Activated gamma-delta T cell treated with Interleukin-2 at 50 U/mL for 16 hours (primary cell): ENCODE data around the gene AFAP1L2.

ENCODE experiments used
- DNase-seq: peaks from one replicate; pipeline ENCODE4 v3.0.0-alpha.2; 2020

The AFAP1L2 gene

GRCh38 chr10:114283535-114284234 lies 120.6 kb downstream of the AFAP1L2 start:
- DNase-seq = no peak

GRCh38 chr10:114283091-114283490 lies 121.2 kb downstream of the AFAP1L2 start:
- DNase-seq = no peak

- no peak for DNase-seq
These were observed 121.8 kb downstream of the AFAP1L2 start for GRCh38 chr10:114282526-114282925.

GRCh38 chr10:114281461-114281860 lies 122.8 kb downstream of the AFAP1L2 start:
- no peak for DNase-seq

DNA sequence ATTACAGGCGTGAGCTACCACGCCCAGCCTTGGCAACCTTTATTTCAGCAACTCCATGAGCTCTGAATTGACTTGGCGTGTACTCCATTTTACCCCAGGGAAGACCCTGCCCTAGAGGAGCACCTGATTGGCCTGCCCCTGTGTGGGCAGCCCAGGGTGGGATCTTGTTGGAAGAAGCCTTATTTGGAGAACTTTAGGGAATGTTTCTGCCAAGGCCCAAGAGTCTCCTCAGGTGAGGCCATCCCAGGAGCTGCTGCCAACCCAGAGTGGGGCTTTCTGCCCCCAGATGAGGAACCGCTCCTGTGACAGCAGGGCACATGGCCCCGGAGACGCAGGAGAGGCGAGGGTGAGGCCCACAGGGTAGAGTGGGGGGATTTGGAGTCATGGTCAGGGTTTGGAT lies 123.3 kb downstream of the AFAP1L2 start:
- no peak for DNase-seq

DNA sequence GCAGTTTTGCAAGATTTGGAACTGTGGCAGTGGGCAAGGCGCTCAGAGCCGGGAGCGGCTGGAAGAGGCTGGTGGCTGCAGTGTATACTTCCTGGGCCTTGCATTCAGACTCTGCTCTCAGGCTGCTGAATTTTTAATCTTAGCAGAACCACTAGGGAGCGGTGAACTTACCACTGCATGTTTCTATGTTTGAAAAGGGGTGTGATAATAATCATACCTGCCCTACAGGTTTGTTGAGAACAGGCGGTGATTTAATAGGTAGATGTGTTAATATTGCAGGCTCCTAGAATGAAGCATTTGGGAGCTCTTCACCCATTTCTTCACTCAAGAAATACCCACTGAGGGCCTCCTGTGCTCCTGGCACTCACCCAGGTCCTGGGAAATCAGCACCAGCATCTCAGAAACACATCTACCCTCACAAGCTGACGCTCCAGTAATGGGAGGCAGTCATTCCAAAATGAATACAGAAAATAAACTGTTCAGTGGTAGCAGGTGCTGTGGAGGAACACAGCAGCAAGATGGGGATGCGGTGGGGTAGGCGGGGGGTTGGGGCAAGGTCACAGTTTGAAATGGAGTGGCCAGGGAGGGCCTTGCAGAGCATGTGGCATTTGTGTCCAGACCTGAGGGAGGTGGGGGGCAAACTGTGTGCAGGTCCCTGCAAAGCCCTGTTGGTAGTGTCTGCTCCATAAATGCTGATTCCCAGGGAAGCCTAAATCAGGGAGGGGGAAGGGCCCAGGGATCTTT lies 124.2 kb downstream of the AFAP1L2 start:
- no peak for DNase-seq

DNA sequence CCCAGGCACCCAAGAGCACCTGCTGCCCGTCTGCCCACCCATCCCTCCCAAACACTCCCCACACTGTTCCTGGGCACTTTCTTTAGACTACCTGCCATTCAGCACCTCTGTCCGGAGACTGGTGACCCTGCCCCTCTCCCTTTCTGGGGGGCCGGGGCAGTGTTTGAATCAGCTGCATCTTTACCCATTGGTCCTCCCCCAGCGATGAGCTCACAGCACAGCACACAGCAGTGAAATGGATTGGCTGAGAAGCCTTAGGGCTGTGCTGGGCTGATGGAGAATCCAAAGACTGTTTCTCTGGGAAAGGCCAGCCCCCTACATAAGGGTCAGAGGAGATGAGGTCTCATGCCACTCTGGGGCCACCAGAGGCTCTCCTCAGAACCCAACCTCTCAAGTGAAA lies 125.0 kb downstream of the AFAP1L2 start:
- DNase-seq = no peak

DNA sequence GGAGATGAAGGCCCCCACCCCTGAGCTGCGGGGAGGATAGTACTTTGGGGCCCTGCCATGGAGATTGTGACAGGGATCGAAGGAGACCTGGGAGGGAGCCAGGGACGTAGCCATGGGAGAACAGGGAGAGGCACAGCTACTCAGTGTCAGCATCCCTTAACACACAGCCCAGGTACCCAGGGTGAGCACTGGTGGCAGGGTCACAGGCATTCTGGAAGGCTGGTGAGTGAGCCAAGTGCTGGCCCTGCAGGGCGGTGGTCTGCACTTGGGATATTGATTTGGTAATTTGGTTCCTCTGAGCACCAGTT lies 125.5 kb downstream of the AFAP1L2 start:
- no peak for DNase-seq

GRCh38 chr10:114278140-114278883 lies 126.0 kb downstream of the AFAP1L2 start:
- no peak for DNase-seq

GRCh38 chr10:114276671-114277070 lies 127.6 kb downstream of the AFAP1L2 start:
- no peak for DNase-seq

DNA sequence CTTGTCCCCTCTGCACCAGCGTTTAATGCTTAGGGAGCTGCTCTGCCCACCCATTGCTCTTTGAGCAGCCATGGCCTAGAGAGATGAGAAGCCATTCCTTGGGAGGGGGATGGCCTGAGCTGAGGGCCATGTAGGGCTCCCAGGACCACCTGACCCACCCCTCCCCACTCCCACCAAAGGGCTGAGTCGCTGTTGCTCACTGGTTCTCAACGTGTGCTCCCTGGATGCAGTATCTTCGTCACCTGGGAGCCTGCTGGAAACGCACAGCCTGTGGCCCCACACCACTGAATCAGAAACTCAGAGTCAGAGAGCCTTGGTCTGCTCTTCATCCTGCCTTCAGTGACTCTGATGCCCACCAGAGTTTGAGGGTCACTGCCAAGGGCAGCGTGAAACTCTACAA lies 128.2 kb downstream of the AFAP1L2 start:
- DNase-seq = no peak

DNA sequence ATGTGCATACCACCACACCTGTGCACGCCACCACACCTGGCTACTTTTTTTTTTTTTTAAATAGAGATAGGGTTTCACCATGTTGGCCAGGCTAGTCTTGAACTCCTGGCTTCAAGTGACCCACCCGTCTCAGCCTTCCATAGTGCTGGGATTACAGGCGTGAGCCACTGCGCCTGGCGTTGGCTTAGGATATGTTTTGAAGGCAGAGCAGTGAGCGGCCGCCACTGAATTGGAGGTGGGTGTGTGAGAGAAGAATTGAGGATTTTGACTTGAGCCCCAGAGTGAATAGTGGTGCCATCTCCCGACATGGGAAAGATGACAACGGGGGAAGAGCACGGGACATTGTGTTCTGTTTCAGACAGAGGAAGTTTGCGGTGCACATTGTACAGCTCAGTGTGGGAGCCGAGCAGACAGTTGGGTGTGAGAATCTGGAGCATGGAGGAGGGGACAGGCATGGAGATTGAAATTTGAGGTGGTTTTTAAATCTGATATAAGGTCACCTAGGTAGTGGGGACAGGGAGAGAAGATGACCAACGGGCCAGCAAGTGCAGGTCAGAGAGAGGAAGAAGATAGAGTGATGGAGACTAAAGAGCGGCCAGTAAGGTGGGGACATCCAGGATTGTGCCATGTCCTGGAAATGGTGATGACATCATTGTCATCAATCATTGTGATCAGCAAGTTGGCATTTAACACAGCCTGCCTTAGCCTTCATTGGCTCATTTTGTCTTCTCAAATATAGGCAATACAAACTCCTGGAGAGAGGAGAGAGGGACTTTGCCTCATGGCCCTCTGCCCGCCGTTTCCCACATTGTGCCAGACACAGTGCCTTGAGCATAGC lies 129.5 kb downstream of the AFAP1L2 start:
- DNase-seq = no peak

- DNase-seq = no peak
These were observed 130.4 kb downstream of the AFAP1L2 start for GRCh38 chr10:114273910-114274309.

DNA sequence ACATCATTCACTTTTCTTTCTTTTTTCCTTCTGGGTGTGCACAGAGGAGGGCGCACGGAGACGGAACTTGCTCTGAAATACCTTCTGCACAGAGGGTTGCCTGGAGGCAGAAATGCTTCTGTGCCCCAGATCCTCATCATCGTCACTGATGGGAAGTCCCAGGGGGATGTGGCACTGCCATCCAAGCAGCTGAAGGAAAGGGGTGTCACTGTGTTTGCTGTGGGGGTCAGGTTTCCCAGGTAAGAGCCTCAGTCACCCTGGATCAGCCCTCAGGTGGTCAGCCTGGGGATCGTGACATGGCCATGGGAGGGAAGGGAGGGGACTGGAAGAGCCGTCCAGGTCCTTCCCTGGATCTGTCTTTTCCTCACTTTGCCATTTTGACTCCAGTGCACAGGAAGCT lies 131.6 kb downstream of the AFAP1L2 start:
- no peak for DNase-seq

DNA sequence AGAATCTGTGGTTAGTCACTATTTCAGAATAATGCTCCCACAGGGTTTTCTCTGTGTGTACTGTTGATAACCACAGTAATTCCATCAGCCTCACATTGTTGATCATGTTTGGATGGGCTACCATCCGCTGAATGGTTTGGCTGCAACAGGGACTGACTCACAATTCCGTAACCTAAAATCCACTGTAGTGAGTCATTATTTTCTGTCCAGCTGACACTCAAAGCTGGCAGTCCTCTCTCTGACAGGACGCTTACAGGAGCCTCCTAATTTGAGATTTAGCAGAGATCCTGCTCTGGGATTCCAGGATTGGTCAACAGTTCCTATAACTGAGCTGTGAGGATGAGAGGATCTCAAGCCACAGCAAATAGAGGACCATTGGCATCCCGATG lies 132.5 kb downstream of the AFAP1L2 start:
- DNase-seq = no peak

- DNase-seq = no peak
These were observed 133.1 kb downstream of the AFAP1L2 start for GRCh38 chr10:114271075-114271778.

GRCh38 chr10:114266521-114266920 lies 137.8 kb downstream of the AFAP1L2 start:
- DNase-seq = no peak

GRCh38 chr10:114265392-114266053 lies 138.8 kb downstream of the AFAP1L2 start:
- DNase-seq = no peak

GRCh38 chr10:114262496-114262895 lies 141.8 kb downstream of the AFAP1L2 start:
- no peak for DNase-seq

DNA sequence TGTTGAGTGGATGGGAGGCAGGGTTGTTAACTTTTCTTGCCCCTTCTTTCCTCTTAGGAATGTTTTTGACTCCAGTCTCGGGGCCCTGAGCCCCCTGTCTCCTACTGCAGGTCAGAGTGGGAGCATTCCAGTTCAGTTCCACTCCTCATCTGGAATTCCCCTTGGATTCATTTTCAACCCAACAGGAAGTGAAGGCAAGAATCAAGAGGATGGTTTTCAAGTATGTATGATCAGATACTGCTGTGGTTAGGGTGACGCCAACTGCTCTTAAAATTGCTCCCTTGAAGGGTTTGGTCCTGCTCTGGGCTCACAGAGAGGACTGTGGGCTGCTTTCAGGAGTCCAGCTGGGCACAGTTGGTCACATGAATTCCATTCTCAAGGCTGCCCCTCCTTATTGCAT lies 143.2 kb downstream of the AFAP1L2 start:
- DNase-seq = no peak

DNA sequence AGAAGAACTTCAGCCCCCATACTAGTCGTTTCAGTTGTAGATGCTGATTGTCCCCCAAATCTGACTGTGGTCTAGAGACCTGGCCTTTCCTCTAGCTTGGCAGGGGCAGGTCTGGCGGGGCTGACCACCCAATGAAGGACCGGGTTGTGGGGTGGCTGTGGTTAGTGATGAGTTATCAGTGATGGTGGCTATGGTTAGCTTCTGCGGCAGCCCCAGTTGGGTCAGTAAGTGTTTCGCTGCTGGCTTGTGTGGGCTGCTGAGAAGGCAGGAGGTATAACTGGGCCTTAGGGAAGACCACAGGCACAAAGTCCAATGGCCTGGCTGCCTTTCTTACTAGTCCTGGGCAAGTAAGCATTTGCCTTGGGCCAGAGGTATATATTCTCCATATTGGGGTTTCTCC lies 143.9 kb downstream of the AFAP1L2 start:
- DNase-seq = no peak

DNA sequence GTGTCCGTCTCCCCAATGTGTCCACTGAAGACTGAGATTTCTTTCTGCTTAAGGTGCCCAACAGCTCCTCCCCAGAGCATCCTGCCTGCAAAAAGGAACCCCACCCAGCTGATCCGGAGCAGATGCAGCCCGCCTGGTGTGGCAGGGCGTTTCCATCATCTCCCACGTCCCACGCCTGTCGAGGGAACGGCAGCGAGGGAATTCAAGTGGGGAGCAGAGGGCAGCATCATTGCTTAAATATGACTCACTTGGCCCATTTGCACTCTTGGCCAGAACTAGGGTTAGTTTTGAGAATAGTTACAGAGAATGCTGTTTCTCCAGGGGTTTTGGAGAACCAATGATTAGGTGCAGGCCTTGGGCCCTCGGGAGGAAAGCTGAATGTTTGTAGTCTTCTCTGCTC lies 144.5 kb downstream of the AFAP1L2 start:
- no peak for DNase-seq
